ENCODE measurements around the gene NEO1.
"Not testable (repeated sequence)": the region's sequence is repeated elsewhere in the genome, so short reads cannot be mapped to it uniquely, and the experiment has no call there.

Gene NEO1

DNA sequence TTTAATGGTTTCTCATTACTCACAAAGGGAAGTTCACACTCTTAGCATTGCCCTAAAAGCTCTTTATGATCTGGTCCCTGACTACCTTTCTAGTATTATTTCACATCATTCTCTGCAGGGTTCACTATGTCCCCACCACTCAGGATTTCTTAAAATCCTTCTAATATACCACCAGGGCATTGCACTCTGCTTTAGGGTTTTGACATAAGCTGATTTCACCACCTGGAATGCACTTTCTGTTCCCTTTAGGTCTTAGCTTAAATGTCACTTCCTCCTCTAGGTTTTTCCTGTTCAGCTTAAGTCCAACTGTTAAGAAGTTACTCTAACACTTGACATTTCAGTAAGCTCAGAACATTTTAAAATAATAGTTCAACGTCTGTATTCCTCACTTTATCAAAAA is 234.8 kb downstream of the NEO1 start:
- DNase-seq (ENCODE audit: extremely low read depth, low read depth): no peak
- TF ChIP-seq, protein P1, sequence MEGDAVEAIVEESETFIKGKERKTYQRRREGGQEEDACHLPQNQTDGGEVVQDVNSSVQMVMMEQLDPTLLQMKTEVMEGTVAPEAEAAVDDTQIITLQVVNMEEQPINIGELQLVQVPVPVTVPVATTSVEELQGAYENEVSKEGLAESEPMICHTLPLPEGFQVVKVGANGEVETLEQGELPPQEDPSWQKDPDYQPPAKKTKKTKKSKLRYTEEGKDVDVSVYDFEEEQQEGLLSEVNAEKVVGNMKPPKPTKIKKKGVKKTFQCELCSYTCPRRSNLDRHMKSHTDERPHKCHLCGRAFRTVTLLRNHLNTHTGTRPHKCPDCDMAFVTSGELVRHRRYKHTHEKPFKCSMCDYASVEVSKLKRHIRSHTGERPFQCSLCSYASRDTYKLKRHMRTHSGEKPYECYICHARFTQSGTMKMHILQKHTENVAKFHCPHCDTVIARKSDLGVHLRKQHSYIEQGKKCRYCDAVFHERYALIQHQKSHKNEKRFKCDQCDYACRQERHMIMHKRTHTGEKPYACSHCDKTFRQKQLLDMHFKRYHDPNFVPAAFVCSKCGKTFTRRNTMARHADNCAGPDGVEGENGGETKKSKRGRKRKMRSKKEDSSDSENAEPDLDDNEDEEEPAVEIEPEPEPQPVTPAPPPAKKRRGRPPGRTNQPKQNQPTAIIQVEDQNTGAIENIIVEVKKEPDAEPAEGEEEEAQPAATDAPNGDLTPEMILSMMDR (IDR thresholded peaks at IDR 0.05; ENCODE audit: low read depth, low read length): no peak

- TF ChIP-seq, protein P1 (IDR thresholded peaks at IDR 0.05; ENCODE audit: low read depth, low read length): no peak
- DNase-seq (ENCODE audit: extremely low read depth, low read depth): no peak
Measured at GRCh38 chr15:73291441-73291840, 239.2 kb downstream of the NEO1 start.

GRCh38 chr15:73293773-73294172 is 241.5 kb downstream of the NEO1 start:
- DNase-seq (ENCODE audit: extremely low read depth, low read depth): no peak
- TF ChIP-seq, protein P1 (IDR thresholded peaks at IDR 0.05; ENCODE audit: low read depth, low read length): no peak

DNA sequence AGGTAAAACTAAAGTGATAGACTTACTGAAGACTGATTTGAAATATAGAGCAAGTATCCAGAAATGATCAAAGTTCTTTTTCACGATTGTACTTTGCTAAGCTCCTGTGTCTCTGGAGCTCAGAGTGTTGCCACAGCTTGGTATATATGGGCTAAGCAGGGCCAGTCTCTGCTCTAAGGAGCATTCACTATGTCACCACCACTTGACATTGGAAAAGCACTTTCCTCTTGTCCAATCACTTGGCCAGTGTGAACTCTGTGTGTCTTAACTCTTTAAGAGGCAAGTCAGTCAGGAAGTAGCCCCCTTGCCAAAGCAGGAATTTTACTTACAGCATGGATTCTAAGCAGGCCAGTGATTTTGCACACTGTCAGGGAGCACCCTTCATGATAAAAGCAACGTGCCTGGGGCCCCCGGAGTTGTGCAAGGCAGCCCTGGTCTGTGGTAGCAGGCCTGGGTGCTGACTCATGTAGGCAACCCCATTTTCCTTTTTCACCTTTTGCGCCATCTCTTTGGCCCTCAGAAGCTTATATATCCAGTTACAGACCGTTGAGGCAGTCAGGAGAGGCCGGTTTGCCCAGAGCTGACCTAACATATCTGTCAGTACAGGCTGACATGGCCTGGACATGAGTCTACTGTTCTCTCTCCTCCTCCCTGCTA is 243.5 kb downstream of the NEO1 start:
- no peak for DNase-seq (ENCODE audit: extremely low read depth, low read depth)
- TF ChIP-seq, protein P1 (IDR thresholded peaks at IDR 0.05; ENCODE audit: low read depth, low read length): no peak

- TF ChIP-seq, protein P1 (IDR thresholded peaks at IDR 0.05; ENCODE audit: low read depth, low read length): no peak
- DNase-seq (ENCODE audit: extremely low read depth, low read depth): no peak
Measured at GRCh38 chr15:73296609-73297353, 244.5 kb downstream of the NEO1 start.

GRCh38 chr15:73298522-73299245 is 246.4 kb downstream of the NEO1 start:
- DNase-seq (ENCODE audit: extremely low read depth, low read depth): no peak
- TF ChIP-seq, protein P1 (IDR thresholded peaks at IDR 0.05; ENCODE audit: low read depth, low read length): no peak

DNA sequence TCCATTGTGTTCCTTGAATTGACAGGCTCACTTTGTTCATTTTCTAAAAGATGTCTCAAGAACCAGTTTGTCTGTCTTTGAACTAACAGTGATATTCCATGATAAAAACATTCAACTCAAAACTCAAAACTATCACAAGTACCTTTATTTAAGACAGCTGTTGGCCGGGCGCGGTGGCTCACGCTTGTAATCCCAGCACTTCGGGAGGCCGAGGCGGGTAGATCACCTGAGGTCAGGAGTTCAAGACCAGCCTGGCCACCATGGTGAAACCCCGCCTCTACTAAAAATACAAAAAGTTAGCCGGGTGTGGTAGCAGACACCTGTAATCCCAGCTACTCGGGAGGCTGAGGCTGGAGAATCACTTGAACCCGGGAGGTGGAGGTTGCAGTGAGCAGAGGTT is 248.0 kb downstream of the NEO1 start:
- DNase-seq (ENCODE audit: extremely low read depth, low read depth): not testable (repeated sequence)
